GM19035 (cell line): ENCODE data around the gene C1orf232.

ENCODE experiments used
- ATAC-seq: cut with Tn5 transposase; IDR thresholded peaks from one replicate; pipeline ENCODE4 v1.9.1; 2021; ENCODE audit not compliant: unreplicated experiment

Gene C1orf232

DNA sequence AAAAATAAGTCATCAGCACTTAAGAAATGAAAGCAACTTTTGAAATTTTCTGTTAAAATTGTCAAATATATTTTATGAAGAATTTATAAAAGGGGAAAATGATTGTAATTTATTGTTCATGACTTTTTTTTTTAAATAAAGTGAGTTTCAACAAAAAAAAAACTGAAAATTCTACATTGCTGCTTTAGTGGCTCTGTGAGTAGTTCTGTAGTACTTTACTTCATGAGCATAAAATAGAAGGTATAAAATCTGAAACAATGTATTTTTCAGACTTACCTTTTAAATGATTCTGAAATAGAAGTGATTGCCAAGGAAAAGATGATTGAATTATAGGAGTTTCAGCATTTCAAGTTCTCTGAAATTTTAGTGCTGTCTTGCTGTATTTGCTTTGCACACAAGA, 43.4 kb downstream of the C1orf232 start:
- no peak for ATAC-seq

DNA sequence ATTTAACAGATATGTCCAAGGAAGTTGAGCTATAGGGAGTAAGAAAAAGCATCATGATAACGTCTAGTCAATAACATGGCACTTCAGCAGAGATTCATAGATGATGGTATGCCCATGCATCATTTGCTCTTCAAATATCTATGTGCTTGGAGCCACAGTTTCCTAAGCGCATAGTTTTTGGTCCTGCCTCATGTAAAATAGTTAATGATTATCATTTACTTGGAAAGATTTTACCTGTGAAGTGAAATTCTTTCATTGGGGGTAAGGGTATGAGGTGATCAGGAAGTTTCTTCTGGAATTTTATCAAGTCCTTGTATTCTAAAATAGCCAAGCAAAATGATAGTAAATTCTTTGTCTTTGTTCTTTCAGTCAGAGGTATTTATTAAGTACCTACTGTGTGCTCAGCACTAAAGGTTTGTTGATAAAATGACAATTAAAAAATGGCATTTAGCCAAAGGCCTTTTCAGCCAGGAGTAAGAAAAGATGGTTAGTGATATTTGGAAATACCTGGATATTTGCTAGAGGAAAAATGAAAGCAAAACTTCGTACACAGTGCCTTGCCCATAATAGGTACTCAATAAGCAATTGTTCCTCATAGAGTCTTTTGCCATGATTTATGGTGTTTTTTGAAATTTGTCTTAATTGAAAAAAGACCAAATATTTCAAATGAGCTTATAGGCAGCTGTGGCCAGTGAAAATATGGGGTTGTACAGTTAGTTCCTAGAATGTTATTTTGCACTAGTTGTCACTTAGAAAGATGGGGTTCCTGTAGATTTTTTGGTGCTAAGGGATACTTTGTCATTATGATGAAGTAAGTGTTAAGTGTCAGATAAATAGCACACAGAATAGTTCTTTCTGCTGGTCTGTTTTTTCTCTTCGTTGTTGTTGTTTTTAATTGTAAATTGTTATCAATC, 44.1 kb downstream of the C1orf232 start:
- ATAC-seq = no peak

DNA sequence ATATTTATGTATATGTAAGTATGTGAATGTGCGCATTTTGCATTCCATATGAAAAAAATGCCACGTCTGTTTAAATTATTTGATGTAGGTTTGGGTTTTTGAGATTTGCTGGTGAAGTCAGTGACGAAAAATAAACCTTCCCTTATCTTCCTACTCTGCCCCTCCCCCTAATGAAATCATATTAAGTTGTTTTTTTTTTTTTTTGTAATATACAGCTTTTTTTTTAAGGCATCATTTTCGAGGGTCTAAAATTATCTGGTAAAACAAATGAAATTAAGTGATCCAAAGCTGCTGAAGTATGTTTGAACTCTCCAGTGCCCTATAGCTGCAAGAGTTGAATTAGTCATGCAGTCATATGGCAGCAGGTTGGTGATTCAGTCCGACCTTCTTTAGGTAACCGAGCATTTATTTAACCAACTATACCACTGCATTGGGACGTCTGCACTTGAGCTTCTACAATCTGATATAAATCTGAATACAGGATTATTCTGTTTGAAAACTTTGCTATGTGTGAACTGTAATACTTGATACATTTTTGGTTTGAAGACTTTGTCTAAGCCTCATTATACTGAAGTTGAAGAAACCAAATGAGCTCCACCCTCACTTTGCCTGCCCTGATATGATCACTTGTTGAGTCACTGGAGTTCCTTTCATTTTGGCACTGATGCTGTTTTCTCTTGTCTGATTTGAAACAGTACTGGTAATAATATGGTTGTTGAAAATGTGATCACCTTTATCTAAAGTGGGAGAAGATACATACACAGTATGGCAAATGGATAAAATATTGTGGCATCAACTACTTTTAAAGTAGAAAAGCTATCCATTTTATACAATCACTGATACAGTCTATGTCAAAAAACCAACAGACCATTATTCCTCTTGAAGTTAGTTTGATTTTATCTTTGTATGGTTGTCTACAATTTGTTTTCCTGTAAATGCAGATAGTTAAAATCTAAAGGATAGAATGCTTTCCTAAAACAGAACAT, 45.5 kb downstream of the C1orf232 start:
- ATAC-seq = no peak

DNA sequence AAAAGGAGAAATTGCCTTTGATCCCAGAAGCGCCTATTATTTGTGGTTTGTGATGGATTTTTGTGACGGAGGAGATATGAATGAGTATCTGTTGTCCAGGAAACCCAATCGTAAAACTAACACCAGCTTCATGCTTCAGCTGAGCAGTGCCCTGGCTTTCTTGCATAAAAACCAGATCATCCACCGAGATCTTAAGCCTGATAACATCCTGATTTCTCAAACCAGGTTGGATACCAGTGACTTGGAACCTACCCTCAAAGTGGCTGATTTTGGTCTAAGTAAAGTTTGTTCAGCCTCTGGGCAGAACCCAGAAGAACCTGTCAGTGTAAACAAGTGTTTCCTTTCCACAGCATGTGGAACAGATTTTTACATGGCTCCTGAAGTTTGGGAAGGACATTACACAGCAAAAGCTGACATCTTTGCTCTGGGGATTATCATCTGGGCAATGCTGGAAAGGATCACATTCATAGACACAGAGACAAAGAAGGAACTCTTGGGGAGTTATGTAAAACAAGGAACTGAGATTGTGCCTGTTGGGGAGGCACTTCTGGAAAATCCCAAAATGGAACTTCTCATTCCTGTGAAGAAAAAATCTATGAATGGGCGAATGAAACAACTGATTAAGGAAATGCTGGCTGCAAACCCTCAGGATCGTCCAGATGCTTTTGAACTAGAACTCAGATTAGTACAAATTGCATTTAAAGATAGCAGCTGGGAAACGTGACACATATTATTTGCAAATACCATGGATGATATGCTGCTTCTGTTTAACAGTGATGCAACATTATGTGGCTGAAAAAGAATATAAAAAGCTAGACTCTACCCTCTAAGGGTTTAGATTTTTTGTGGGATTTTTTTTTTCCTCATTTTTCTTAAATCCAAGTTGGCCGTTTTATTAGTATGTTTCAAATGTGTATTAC, 46.6 kb downstream of the C1orf232 start:
- ATAC-seq = no peak

DNA sequence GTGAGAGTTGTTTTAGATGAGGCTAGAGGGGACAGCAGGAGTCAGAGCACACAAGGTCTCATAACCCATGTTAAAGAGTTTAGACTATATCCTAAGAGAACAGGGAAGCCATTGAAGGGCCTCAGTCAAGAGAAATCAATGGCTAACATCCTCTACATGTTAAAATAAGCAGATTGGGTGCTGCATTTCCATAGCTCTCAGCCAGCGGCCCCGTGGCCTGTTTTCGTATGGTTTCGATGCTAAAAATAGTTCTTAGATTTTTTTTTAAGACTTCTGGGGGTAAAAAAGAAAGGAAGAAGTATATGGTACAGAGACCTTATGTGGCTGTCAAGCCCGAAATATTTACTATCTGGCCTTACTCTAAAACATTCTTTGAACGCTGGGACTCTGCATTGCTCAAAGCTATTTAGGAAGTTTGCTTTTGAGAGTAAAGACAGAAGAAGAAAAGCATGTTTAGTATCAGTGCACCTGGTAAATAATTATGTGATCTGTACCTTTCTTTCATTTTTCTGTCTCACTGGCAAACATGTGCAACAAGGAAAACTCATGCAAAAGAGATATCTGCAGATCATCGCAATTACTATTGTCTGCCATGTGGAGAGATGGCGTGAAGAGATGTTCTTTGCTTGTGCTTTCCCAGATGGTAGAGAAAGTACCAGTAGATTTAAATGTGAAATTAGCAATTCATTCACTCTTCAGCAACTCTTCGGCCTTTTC, 48.7 kb downstream of the C1orf232 start:
- no peak for ATAC-seq

DNA sequence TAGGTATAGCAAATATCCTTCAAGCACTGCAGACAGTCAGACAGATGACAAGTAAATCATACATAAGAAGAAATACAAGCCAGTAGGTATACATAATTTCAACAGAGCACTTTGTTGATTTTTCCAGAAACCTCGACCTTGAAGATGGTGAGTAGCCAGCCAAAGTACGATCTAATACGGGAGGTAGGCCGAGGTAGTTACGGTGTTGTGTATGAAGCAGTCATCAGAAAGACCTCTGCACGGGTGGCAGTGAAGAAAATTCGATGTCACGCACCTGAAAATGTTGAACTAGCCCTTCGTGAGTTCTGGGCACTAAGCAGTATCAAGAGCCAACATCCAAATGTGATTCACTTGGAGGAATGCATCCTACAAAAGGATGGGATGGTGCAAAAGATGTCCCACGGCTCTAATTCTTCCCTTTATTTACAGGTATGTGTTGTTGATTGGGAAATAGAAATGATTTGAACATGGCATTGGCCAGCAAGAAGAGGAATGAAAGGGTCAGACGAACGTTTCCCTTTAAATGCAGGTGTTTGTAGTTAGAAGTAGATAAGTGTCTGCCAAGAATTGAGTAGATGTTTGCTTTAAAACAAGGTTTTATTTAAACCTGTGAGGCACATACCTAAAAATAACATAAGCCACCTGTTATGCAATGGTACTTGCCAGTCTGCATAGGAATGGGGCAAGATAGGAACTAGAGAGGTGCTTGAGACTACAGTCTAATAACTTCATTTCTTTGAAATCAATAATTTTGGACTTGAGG, 54.4 kb downstream of the C1orf232 start:
- ATAC-seq = no peak
